Liver (tissue), 9 donors: ENCODE data around the gene LRP1-AS. TPM values are rescaled to one million over a fixed set of nuclear protein-coding genes. Genes with fewer than 3 reads are reported as not detected.

ENCODE experiments used
- DNase-seq: peaks from one replicate; pipeline ENCODE4 v3.0.0-alpha.2; 2017; ENCODE audit warnings: low spot score
- H3K27ac ChIP-seq, 2 donors: one replicate each; pipeline ENCODE4 v1.7.0; 2013; ENCODE audit warnings: inconsistent platforms in 2 of 2, low read length in 2 of 2, control low read depth in 1 of 2, low read depth in 1 of 2, mild to moderate bottlenecking in 1 of 2
- H3K27me3 ChIP-seq, 4 donors: one replicate each; pipeline versions ENCODE4 v1.6.1 to v1.7.0; 2013; ENCODE audit warnings: low read length in 3 of 4, inconsistent platforms in 1 of 4, mild to moderate bottlenecking in 1 of 4, moderate library complexity in 1 of 4; ENCODE audit not compliant: control insufficient read depth in 4 of 4, insufficient read depth in 4 of 4
- H3K36me3 ChIP-seq, 4 donors: one replicate each; pipeline versions ENCODE4 v1.6.1 to v1.7.0; 2013; ENCODE audit warnings: low read length in 3 of 4, mild to moderate bottlenecking in 3 of 4, low read depth in 1 of 4, moderate library complexity in 1 of 4; ENCODE audit not compliant: control insufficient read depth in 4 of 4, insufficient read depth in 3 of 4
- H3K4me1 ChIP-seq, 4 donors: one replicate each; pipeline versions ENCODE4 v1.6.1 to v1.7.0; 2013; ENCODE audit warnings: low read length in 3 of 4, mild to moderate bottlenecking in 3 of 4, moderate library complexity in 1 of 4; ENCODE audit not compliant: control insufficient read depth in 4 of 4, insufficient read depth in 4 of 4
- H3K4me3 ChIP-seq, 3 donors: one replicate each; pipeline versions ENCODE4 v1.6.1 to v1.7.0; 2013; ENCODE audit warnings: low read length in 3 of 3, control low read depth in 1 of 3, low read depth in 1 of 3, mild to moderate bottlenecking in 1 of 3
- H3K9ac ChIP-seq, 2 donors: one replicate each; pipeline ENCODE4 v1.7.0; 2013; ENCODE audit warnings: low read length in 2 of 2, mild to moderate bottlenecking in 2 of 2, moderate library complexity in 2 of 2, control low read depth in 1 of 2, low read depth in 1 of 2
- H3K9me3 ChIP-seq, 4 donors: one replicate each; pipeline versions ENCODE4 v1.6.1 to v1.7.0; 2013; ENCODE audit warnings: low read length in 3 of 4; ENCODE audit not compliant: control insufficient read depth in 4 of 4
- EGR1 ChIP-seq, 2 donors: IDR thresholded peaks; 2 replicates each; pipeline ENCODE4 v1.6.1; 2016 to 2018; ENCODE audit warnings: antibody characterized with exemption in 2 of 2, low read depth in 2 of 2
- FOXA1 ChIP-seq: IDR thresholded peaks from 2 replicates; pipeline ENCODE4 v1.6.1; 2016; ENCODE audit warnings: antibody characterized with exemption
- FOXA2 ChIP-seq: IDR thresholded peaks from 2 replicates; pipeline ENCODE4 v1.6.1; 2016; ENCODE audit warnings: antibody characterized with exemption
- GABPA ChIP-seq, 2 donors: IDR thresholded peaks in 1 of 2; conservative IDR thresholded peaks in 1 of 2; 2 replicates each; pipeline ENCODE4 v1.6.1; 2016; ENCODE audit warnings: antibody characterized with exemption in 2 of 2, mild to moderate bottlenecking in 1 of 2, moderate library complexity in 1 of 2
- HNF4A ChIP-seq, 2 donors: conservative IDR thresholded peaks; 2 replicates each; pipeline ENCODE4 v1.6.1; 2016; ENCODE audit warnings: antibody characterized with exemption in 2 of 2, mild to moderate bottlenecking in 2 of 2
- HNF4G ChIP-seq: IDR thresholded peaks from 2 replicates; pipeline ENCODE4 v1.6.1; 2016; ENCODE audit warnings: antibody characterized with exemption
- JUND ChIP-seq, 2 donors: IDR thresholded peaks; 2 replicates each; pipeline ENCODE4 v1.6.1; 2016; ENCODE audit warnings: antibody characterized with exemption in 2 of 2
- NR2F2 ChIP-seq: IDR thresholded peaks from 2 replicates; pipeline ENCODE4 v1.6.1; 2016; ENCODE audit warnings: antibody characterized with exemption
- RAD21 ChIP-seq, 2 donors: IDR thresholded peaks; 2 replicates each; pipeline ENCODE4 v1.6.1; 2016; ENCODE audit warnings: antibody characterized with exemption in 2 of 2, mild to moderate bottlenecking in 2 of 2
- RXRA ChIP-seq, 2 donors: IDR thresholded peaks; 2 replicates each; pipeline ENCODE4 v1.6.1; 2017 to 2018; ENCODE audit warnings: antibody characterized with exemption in 2 of 2, mild to moderate bottlenecking in 1 of 2
- SP1 ChIP-seq: IDR thresholded peaks from 2 replicates; pipeline ENCODE4 v1.6.1; 2018; ENCODE audit warnings: antibody characterized with exemption, mild to moderate bottlenecking
- TAF1 ChIP-seq: conservative IDR thresholded peaks from 2 replicates; pipeline ENCODE4 v1.6.1; 2016; ENCODE audit warnings: antibody characterized with exemption, mild to moderate bottlenecking
- YY1 ChIP-seq: IDR thresholded peaks from 2 replicates; pipeline ENCODE4 v1.6.1; 2016; ENCODE audit warnings: antibody characterized with exemption, mild to moderate bottlenecking
- WGBS: extraction: QIAGEN DNeasy Blood & Tissue Kit; methylation state at CpG from one replicate; pipeline ENCODE4 v1.1.7; 2013; 5-methylcytosine and 5-hydroxymethylcytosine counted together
- polyA plus RNA-seq, 2 donors: library from polyadenylated mRNA; stranded (reverse) in 1 of 2; unstranded in 1 of 2; fragments of 200-250 nt in 1 of 2; fragments of >200 nt in 1 of 2; fragmentation: Nextera tagmentation in 1 of 2; extraction: Ambion mirVana in 1 of 2; gene quantifications; one replicate each; pipeline versions ENCODE4 v1.2.1 to v1.2.3, GENCODE V29; 2013 to 2015
- total RNA-seq, 2 donors: library from RNA; depleted of rRNA; stranded (reverse); fragments of >200 nt; gene quantifications; one replicate each; pipeline ENCODE4 v1.2.3, GENCODE V29; 2014
- TF ChIP-seq, protein P1 (sequence below): fragments of 150-350 bp; IDR thresholded peaks from 2 replicates; pipeline ENCODE4 v1.5.1; 2017; ENCODE audit warnings: improper control_type of control experiment, low read depth, low read length; ENCODE audit not compliant: missing input control
- TF ChIP-seq, protein P2 (sequence below): IDR thresholded peaks from 2 replicates; pipeline ENCODE4 v1.6.1; 2016; ENCODE audit warnings: antibody characterized with exemption
- TF ChIP-seq, protein P3 (sequence below): IDR thresholded peaks from 2 replicates; pipeline ENCODE4 v1.6.1; 2016; ENCODE audit warnings: antibody characterized with exemption
- TF ChIP-seq, protein P4 (sequence below): IDR thresholded peaks from 2 replicates; pipeline ENCODE4 v1.6.1; 2016; ENCODE audit warnings: antibody characterized with exemption
- TF ChIP-seq, protein P5 (sequence below): IDR thresholded peaks from 2 replicates; pipeline ENCODE4 v1.6.1; 2016; ENCODE audit warnings: antibody characterized with exemption, mild to moderate bottlenecking
- donor health status: healthy.
- donor health status: healthy.
- donor health status: healthy.
- donor health status: healthy.
- donor health status: healthy.

Gene LRP1-AS
- total and polyA plus RNA-seq, 4 donors: not detected

DNA sequence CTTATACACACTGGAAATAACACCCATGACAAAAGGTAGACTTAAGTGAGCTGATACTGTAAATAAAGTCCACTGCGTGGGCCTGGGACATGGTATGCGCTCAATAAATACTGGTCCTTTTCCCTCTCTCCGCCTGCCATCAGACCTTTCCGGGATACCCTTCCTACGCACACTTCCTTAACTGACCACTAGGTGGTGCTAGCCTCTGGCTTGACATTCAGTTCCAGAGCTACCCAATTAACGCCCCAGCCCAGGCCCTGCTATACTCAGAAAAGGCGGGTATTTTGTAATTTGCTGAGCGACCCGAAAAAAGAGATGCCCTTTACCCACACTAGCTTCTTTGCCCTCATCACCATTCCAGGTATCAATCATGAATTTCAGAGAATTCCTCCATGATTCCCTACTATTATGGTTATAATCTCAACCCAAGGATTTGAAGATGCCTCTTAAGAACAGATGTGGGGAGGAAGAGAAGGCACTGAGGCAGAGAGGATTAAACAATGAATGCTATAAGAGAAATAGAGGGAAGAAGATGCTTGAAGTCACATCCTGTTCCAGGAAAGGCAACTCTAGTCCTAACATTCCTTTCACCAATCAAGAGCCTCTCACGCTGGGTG is 23.1 kb downstream of the LRP1-AS start:
- Histone ChIP-seq H3K27ac (no peak overlapping the region), H3K9ac (no peak overlapping the region), H3K9me3 (no peaks in the 10 kb centered on the region), H3K4me3 (no peak overlapping the region), H3K4me1 (peaks cover 2 to 15% (median 7%) of the 10 kb centered on the region in 4 donors), H3K36me3 (no peaks in the 10 kb centered on the region), H3K27me3 (no peaks in the 10 kb centered on the region)
- TF ChIP-seq, protein P1, sequence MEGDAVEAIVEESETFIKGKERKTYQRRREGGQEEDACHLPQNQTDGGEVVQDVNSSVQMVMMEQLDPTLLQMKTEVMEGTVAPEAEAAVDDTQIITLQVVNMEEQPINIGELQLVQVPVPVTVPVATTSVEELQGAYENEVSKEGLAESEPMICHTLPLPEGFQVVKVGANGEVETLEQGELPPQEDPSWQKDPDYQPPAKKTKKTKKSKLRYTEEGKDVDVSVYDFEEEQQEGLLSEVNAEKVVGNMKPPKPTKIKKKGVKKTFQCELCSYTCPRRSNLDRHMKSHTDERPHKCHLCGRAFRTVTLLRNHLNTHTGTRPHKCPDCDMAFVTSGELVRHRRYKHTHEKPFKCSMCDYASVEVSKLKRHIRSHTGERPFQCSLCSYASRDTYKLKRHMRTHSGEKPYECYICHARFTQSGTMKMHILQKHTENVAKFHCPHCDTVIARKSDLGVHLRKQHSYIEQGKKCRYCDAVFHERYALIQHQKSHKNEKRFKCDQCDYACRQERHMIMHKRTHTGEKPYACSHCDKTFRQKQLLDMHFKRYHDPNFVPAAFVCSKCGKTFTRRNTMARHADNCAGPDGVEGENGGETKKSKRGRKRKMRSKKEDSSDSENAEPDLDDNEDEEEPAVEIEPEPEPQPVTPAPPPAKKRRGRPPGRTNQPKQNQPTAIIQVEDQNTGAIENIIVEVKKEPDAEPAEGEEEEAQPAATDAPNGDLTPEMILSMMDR: peak; percentile 95
- TF ChIP-seq GABPA (IDR thresholded peaks at IDR 0.05 in 1 of 2, conservative IDR thresholded peaks at IDR 0.05 in 1 of 2): no peak
- TF ChIP-seq FOXA1: no peak
- peak; percentile 98 to 99 for TF ChIP-seq RAD21 (IDR thresholded peaks at IDR 0.05)
- no peak for TF ChIP-seq JUND (IDR thresholded peaks at IDR 0.05)
- peak in 1 of 2 donors; percentile 23 for TF ChIP-seq HNF4A (conservative IDR thresholded peaks at IDR 0.05)
- TF ChIP-seq HNF4G: no peak
- TF ChIP-seq, protein P2, sequence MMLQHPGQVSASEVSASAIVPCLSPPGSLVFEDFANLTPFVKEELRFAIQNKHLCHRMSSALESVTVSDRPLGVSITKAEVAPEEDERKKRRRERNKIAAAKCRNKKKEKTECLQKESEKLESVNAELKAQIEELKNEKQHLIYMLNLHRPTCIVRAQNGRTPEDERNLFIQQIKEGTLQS: no peak
- TF ChIP-seq SP1: no peak
- peak in 1 of 2 donors; percentile 18 for TF ChIP-seq RXRA (IDR thresholded peaks at IDR 0.05)
- TF ChIP-seq, protein P3, sequence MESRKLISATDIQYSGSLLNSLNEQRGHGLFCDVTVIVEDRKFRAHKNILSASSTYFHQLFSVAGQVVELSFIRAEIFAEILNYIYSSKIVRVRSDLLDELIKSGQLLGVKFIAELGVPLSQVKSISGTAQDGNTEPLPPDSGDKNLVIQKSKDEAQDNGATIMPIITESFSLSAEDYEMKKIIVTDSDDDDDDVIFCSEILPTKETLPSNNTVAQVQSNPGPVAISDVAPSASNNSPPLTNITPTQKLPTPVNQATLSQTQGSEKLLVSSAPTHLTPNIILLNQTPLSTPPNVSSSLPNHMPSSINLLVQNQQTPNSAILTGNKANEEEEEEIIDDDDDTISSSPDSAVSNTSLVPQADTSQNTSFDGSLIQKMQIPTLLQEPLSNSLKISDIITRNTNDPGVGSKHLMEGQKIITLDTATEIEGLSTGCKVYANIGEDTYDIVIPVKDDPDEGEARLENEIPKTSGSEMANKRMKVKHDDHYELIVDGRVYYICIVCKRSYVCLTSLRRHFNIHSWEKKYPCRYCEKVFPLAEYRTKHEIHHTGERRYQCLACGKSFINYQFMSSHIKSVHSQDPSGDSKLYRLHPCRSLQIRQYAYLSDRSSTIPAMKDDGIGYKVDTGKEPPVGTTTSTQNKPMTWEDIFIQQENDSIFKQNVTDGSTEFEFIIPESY: no peak
- DNase-seq: peak; percentile 80
- WGBS: 14% methylated on average over 10 of the region's 10 CpGs

DNA sequence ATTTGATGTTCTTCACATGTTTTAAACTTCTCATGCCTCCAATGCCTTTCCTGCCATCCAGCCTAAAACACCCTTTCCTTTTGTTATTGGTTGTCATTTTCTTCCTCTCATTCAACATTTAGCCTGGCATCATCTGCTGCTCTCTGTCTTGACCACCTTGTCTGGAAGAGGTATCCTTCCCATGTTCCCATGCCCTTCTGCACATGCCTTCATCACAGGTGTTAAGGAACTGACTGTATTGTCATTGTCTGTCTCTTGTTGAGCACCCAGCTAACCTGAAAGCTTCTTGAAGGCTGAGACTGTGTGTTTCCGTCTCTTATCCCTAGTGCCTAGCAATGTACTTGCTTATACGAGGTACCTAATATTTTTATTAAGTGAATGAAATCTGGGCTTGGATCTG is 23.6 kb downstream of the LRP1-AS start:
- no peaks in the 10 kb centered on the region for H3K36me3 ChIP-seq
- TF ChIP-seq, protein P4, sequence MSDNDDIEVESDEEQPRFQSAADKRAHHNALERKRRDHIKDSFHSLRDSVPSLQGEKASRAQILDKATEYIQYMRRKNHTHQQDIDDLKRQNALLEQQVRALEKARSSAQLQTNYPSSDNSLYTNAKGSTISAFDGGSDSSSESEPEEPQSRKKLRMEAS: no peak
- TF ChIP-seq JUND (IDR thresholded peaks at IDR 0.05) (no peak), FOXA2 (no peak), HNF4A (conservative IDR thresholded peaks at IDR 0.05) (no peak), RAD21 (IDR thresholded peaks at IDR 0.05) (no peak), FOXA1 (no peak), SP1 (no peak), GABPA (IDR thresholded peaks at IDR 0.05 in 1 of 2, conservative IDR thresholded peaks at IDR 0.05 in 1 of 2) (no peak), NR2F2 (no peak), YY1 (no peak), EGR1 (IDR thresholded peaks at IDR 0.05; ENCODE audit: low read depth in 2 of 2) (no peak), RXRA (IDR thresholded peaks at IDR 0.05) (no peak), TAF1 (no peak), HNF4G (no peak)
- TF ChIP-seq, protein P1: no peak
- TF ChIP-seq, protein P3: no peak
- TF ChIP-seq, protein P5, sequence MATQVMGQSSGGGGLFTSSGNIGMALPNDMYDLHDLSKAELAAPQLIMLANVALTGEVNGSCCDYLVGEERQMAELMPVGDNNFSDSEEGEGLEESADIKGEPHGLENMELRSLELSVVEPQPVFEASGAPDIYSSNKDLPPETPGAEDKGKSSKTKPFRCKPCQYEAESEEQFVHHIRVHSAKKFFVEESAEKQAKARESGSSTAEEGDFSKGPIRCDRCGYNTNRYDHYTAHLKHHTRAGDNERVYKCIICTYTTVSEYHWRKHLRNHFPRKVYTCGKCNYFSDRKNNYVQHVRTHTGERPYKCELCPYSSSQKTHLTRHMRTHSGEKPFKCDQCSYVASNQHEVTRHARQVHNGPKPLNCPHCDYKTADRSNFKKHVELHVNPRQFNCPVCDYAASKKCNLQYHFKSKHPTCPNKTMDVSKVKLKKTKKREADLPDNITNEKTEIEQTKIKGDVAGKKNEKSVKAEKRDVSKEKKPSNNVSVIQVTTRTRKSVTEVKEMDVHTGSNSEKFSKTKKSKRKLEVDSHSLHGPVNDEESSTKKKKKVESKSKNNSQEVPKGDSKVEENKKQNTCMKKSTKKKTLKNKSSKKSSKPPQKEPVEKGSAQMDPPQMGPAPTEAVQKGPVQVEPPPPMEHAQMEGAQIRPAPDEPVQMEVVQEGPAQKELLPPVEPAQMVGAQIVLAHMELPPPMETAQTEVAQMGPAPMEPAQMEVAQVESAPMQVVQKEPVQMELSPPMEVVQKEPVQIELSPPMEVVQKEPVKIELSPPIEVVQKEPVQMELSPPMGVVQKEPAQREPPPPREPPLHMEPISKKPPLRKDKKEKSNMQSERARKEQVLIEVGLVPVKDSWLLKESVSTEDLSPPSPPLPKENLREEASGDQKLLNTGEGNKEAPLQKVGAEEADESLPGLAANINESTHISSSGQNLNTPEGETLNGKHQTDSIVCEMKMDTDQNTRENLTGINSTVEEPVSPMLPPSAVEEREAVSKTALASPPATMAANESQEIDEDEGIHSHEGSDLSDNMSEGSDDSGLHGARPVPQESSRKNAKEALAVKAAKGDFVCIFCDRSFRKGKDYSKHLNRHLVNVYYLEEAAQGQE: no peak
- TF ChIP-seq, protein P2: no peak
- 44% methylated on average over 2 of the region's 2 CpGs for WGBS

More for the DNA sequence above, 23.6 kb downstream of the LRP1-AS start:
- Histone ChIP-seq H3K27me3 (no peaks in the 10 kb centered on the region), H3K9me3 (no peaks in the 10 kb centered on the region), H3K4me1 (peaks cover 2 to 15% (median 7%) of the 10 kb centered on the region in 4 donors), H3K27ac (no peak overlapping the region), H3K4me3 (no peak overlapping the region), H3K9ac (no peak overlapping the region)
- DNase-seq: no peak
